WERI-Rb-1 (cell line): ENCODE data around the gene CHCT1.

Source experiments
- DNase-seq: peaks from one replicate; pipeline ENCODE4 v3.0.0-alpha.2; 2020
- H3K27ac ChIP-seq: fragments of 250-450 bp; sonication (Bioruptor Pico); 2 replicates; pipeline ENCODE4 v1.5.1; 2020; ENCODE audit warnings: mild to moderate bottlenecking, moderate library complexity
- H3K27me3 ChIP-seq: fragments of 250-450 bp; sonication (Bioruptor Pico); 2 replicates; pipeline ENCODE4 v1.5.1; 2021; ENCODE audit warnings: mild to moderate bottlenecking, low read depth, moderate library complexity; ENCODE audit not compliant: insufficient read depth, severe bottlenecking
- H3K36me3 ChIP-seq: fragments of 250-450 bp; sonication (Bioruptor Pico); 2 replicates; pipeline ENCODE4 v1.5.1; 2020; ENCODE audit warnings: mild to moderate bottlenecking, moderate library complexity
- H3K4me3 ChIP-seq: 2 replicates; pipeline ENCODE4 v1.5.1; 2011; ENCODE audit warnings: low read depth, mild to moderate bottlenecking, control low read depth, low read length
- H3K9me3 ChIP-seq: fragments of 250-450 bp; sonication (Bioruptor Pico); 2 replicates; pipeline ENCODE4 v1.5.1; 2021; ENCODE audit warnings: mild to moderate bottlenecking, moderate library complexity; ENCODE audit not compliant: severe bottlenecking
- CTCF ChIP-seq: IDR thresholded peaks from 2 replicates; pipeline ENCODE4 v1.5.1; 2011; ENCODE audit warnings: low read depth, mild to moderate bottlenecking, control low read depth, inconsistent platforms, low read length

The CHCT1 gene

GRCh38 chr17:60395508-60396065 lies 26.7 kb upstream of the CHCT1 start:
- H3K9me3 ChIP-seq: no peaks in the 10 kb centered on the region
- H3K27ac ChIP-seq: no peak overlapping the region
- no peaks in the 10 kb centered on the region for H3K27me3 ChIP-seq
- no peak for DNase-seq
- no peak for TF ChIP-seq CTCF
- no peaks in the 10 kb centered on the region for H3K36me3 ChIP-seq
- no peak overlapping the region for H3K4me3 ChIP-seq

GRCh38 chr17:60396412-60396811 lies 25.9 kb upstream of the CHCT1 start:
- Histone ChIP-seq H3K27me3 (no peaks in the 10 kb centered on the region), H3K9me3 (no peaks in the 10 kb centered on the region), H3K4me3 (no peak overlapping the region), H3K27ac (no peak overlapping the region), H3K36me3 (no peaks in the 10 kb centered on the region)
- DNase-seq: no peak
- TF ChIP-seq CTCF: no peak

GRCh38 chr17:60398227-60398959 lies 23.9 kb upstream of the CHCT1 start:
- Histone ChIP-seq H3K27me3 (no peaks in the 10 kb centered on the region), H3K36me3 (no peaks in the 10 kb centered on the region), H3K4me3 (no peak overlapping the region), H3K9me3 (no peaks in the 10 kb centered on the region), H3K27ac (no peak overlapping the region)
- no peak for TF ChIP-seq CTCF
- DNase-seq: no peak

- Histone ChIP-seq H3K9me3 (no peaks in the 10 kb centered on the region), H3K4me3 (no peak overlapping the region), H3K27ac (no peak overlapping the region), H3K27me3 (no peaks in the 10 kb centered on the region), H3K36me3 (no peaks in the 10 kb centered on the region)
- DNase-seq: no peak
- TF ChIP-seq CTCF: no peak
These were observed 20.5 kb upstream of the CHCT1 start for GRCh38 chr17:60401819-60402218.

GRCh38 chr17:60403523-60403810 lies 18.8 kb upstream of the CHCT1 start:
- no peaks in the 10 kb centered on the region for H3K9me3 ChIP-seq
- H3K27me3 ChIP-seq: no peaks in the 10 kb centered on the region
- no peak for DNase-seq
- no peak overlapping the region for H3K27ac ChIP-seq
- TF ChIP-seq CTCF: no peak
- no peaks in the 10 kb centered on the region for H3K36me3 ChIP-seq
- no peak overlapping the region for H3K4me3 ChIP-seq

GRCh38 chr17:60403962-60404361 lies 18.3 kb upstream of the CHCT1 start:
- no peaks in the 10 kb centered on the region for H3K36me3 ChIP-seq
- no peaks in the 10 kb centered on the region for H3K9me3 ChIP-seq
- DNase-seq: no peak
- TF ChIP-seq CTCF: no peak
- H3K4me3 ChIP-seq: no peak overlapping the region
- H3K27ac ChIP-seq: no peak overlapping the region
- no peaks in the 10 kb centered on the region for H3K27me3 ChIP-seq
